Retinal pigment epithelial cell (primary cell): ENCODE results near the gene LIN28B.
"Not testable (repeated sequence)": the region's sequence is repeated elsewhere in the genome, so short reads cannot be mapped to it uniquely, and the experiment has no call there.

Source experiments
- DNase-seq: peaks from one replicate; pipeline ENCODE4 v3.0.0-alpha.2; 2010; ENCODE audit warnings: low read depth
- H3K4me3 ChIP-seq: 2 replicates; pipeline ENCODE4 v1.5.1; 2011; ENCODE audit warnings: mild to moderate bottlenecking, low read length, control low read depth, moderate library complexity
- TF ChIP-seq, protein P1 (sequence below): conservative IDR thresholded peaks from 2 replicates; pipeline ENCODE4 v1.5.1; 2011; ENCODE audit warnings: low read depth, low read length, control low read depth, inconsistent platforms

The LIN28B gene

DNA sequence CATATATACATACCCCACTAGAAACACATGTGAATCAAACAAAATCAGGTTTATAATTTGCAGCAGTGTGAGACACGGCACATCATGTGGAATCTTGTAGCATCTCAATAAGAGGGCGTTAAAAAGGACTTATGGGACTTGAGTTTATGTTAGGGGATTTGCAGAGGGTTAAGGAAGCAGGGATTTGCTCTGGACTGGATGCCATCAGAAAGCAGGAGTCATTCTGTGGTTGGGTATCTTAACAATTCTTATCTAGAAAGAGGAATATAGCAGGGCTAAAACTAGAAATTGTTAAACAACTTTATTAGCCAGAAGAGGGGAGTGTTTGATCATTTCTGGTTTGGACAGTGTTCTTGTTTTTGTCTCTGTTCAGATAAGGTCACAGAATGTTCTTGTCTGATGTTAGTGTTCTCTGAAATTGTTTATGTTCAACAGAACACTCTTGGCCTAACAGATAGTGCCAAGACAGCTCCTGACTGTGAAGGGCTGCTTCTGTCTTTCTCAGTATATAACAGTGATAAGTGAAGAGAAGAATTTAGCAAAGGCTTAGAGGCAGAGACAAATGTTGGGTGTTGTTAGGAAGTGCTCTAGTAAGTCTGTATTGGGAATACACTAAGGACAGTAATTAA, 39.2 kb downstream of the LIN28B start:
- DNase-seq, result no peak
- TF ChIP-seq, protein P1, sequence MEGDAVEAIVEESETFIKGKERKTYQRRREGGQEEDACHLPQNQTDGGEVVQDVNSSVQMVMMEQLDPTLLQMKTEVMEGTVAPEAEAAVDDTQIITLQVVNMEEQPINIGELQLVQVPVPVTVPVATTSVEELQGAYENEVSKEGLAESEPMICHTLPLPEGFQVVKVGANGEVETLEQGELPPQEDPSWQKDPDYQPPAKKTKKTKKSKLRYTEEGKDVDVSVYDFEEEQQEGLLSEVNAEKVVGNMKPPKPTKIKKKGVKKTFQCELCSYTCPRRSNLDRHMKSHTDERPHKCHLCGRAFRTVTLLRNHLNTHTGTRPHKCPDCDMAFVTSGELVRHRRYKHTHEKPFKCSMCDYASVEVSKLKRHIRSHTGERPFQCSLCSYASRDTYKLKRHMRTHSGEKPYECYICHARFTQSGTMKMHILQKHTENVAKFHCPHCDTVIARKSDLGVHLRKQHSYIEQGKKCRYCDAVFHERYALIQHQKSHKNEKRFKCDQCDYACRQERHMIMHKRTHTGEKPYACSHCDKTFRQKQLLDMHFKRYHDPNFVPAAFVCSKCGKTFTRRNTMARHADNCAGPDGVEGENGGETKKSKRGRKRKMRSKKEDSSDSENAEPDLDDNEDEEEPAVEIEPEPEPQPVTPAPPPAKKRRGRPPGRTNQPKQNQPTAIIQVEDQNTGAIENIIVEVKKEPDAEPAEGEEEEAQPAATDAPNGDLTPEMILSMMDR, result peak; percentile 7
- H3K4me3 ChIP-seq, result no peak overlapping the region

DNA sequence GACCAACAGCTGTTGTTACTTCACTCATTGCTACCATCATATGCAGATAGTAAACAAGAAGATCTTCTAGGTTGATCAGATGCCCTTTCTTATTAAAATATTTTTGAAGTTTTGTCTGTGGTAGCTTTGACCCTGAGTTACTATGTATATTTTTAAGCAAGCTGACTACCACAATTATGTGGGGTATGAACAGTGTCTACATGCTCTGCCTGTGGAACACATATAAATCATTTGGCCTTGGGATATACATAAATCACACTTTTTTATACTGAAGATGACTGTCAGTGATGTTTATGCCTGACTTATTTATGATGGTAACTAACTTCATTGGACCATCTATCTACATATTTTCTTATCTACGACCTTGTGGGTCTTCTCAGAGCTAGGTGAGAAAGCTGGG, 44.2 kb downstream of the LIN28B start:
- DNase-seq, result no peak
- TF ChIP-seq, protein P1, result no peak
- no peak overlapping the region for H3K4me3 ChIP-seq

DNA sequence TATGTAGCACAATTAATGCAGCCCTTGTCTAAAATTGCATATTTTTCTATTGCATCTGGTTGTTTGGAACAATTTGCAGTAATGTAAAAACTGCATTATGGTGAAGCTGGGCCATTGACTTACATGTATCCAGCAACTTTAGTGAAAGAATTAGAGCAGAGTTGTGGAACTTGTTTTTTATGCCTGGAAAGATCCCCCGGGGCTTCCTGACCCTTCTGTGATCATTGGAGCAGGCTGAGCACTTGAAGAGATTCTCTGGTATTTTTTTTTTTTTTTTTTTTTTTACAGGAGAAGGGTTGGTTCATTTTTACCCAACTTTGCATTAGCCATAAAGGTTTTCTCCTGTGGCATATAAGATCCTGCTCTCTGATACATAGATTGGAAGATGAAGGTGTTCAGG, 45.0 kb downstream of the LIN28B start:
- H3K4me3 ChIP-seq, result no peak overlapping the region
- DNase-seq, result no peak
- TF ChIP-seq, protein P1, result no peak

GRCh38 chr6:105005451-105005850, 48.5 kb downstream of the LIN28B start:
- DNase-seq, result no peak
- TF ChIP-seq, protein P1, result no peak
- no peak overlapping the region for H3K4me3 ChIP-seq

DNA sequence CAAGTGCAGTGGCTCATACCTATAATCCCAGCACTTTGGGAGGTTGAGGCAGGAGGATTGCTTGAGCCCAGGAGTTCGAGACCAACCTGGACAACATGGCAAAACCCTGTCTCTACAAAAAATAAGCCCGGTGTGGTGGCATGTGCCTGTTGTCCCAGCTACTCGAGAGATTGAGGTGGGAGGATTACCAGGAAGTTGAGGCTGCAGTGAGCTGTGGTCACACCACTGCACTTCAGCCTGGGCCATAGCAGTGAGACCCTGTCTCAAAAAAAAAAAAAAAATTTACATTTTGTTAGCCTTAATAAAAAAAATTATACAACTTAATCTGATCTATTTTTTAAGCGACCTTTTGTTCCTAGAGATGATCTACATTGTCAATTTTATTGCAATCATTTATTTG, 56.6 kb downstream of the LIN28B start:
- H3K4me3 ChIP-seq, DNase-seq: not testable (repeated sequence)

DNA sequence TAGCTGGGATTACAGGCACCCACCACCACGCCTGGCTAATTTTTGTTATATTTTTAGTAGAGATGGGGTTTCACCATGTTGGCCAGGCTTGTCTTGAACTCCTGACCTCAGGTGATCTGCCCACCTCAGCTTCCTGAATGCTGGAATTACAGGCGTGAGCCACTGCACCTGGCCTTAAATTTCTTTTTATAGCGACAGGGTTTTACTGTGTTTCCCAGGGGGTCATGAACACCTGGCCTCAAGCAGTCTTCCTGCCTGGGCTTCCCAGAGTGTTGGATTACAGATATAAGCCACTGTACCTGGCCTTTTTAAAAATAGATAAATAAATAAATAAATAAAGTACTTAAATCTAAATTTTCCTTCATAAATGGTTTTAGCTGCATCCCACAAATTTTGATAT, 57.5 kb downstream of the LIN28B start:
- no peak for DNase-seq
- H3K4me3 ChIP-seq, result no peak overlapping the region
- TF ChIP-seq, protein P1, result no peak

GRCh38 chr6:105014954-105015353, 58.0 kb downstream of the LIN28B start:
- DNase-seq, result peak; percentile 16
- H3K4me3 ChIP-seq, result no peak overlapping the region
- TF ChIP-seq, protein P1, result no peak
